Erythroblast (primary cell): ENCODE measurements around the gene NFIB.

Experiments used
- GATA1 ChIP-seq: IDR thresholded peaks from 2 replicates; pipeline ENCODE4 v1.6.1; 2011; ENCODE audit warnings: low read depth, mild to moderate bottlenecking, control low read depth, low read length, moderate library complexity
- POLR2A ChIP-seq: IDR thresholded peaks from 2 replicates; pipeline ENCODE4 v1.6.1; 2011; ENCODE audit warnings: mild to moderate bottlenecking, low read length

- TF ChIP-seq GATA1: no peak
- TF ChIP-seq POLR2A: no peak
Observed at GRCh38 chr9:14063756-14064155, 250.2 kb downstream of the NFIB start.
